ENCODE measurements around the gene OPCML. TPM values are rescaled to one million over a fixed set of nuclear protein-coding genes. Genes with fewer than 3 reads are reported as not detected.

The OPCML gene
- total and polyA plus RNA-seq, 2 of the 13 experiments (the other 11 are each of a cell fraction or from before 2014, with no cell fraction given), result not detected

DNA sequence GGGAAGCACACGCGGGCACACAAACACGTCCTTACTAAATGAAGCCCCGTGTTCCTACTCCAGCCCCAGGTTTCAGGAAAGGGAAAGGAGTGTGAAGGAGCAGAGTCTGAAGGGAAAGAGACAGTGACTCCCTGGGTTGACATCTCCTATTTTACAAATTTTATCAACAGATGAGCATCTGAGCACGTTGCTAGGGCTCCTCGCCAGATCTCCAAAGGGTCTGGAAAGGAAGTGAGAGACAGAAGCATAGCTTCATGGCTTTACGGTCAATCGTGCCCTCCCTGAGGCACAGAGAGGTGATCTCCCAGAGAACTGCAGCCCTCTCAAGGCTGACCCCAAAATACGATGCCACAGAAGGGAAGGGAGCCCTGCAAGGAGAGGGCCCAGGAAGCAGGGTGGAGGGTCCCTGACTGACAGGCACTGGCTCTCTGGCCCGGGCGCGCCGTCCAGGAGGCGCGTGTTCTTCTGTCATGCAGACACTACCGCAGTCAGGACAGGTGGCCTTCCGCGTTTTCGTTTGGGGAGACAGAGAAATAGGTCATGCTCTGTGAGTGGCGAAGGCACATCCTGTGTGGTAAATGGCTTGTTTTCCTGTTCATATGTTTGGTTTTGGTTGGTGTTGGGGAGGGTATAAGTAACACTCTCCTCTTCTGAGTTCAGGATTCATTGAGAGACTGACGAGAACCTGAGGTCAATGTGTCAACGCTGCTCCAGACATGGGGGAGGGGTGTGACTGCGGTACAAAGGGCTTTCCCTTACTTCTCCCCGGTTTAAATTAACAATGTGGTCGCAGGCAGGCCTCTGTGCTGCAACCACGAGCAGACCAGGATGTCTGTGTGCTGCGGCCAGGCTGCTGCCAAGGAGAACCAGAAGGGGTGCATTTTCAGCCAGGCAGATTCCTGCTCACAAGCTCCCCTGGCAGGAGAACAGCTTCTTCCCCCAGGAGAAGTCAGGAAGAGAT is 813.3 kb downstream of the OPCML start:
- no peak for TF ChIP-seq RFX5 (IDR thresholded peaks at IDR 0.05; ENCODE audit: low read depth, low read length)
- TF ChIP-seq, protein P1, sequence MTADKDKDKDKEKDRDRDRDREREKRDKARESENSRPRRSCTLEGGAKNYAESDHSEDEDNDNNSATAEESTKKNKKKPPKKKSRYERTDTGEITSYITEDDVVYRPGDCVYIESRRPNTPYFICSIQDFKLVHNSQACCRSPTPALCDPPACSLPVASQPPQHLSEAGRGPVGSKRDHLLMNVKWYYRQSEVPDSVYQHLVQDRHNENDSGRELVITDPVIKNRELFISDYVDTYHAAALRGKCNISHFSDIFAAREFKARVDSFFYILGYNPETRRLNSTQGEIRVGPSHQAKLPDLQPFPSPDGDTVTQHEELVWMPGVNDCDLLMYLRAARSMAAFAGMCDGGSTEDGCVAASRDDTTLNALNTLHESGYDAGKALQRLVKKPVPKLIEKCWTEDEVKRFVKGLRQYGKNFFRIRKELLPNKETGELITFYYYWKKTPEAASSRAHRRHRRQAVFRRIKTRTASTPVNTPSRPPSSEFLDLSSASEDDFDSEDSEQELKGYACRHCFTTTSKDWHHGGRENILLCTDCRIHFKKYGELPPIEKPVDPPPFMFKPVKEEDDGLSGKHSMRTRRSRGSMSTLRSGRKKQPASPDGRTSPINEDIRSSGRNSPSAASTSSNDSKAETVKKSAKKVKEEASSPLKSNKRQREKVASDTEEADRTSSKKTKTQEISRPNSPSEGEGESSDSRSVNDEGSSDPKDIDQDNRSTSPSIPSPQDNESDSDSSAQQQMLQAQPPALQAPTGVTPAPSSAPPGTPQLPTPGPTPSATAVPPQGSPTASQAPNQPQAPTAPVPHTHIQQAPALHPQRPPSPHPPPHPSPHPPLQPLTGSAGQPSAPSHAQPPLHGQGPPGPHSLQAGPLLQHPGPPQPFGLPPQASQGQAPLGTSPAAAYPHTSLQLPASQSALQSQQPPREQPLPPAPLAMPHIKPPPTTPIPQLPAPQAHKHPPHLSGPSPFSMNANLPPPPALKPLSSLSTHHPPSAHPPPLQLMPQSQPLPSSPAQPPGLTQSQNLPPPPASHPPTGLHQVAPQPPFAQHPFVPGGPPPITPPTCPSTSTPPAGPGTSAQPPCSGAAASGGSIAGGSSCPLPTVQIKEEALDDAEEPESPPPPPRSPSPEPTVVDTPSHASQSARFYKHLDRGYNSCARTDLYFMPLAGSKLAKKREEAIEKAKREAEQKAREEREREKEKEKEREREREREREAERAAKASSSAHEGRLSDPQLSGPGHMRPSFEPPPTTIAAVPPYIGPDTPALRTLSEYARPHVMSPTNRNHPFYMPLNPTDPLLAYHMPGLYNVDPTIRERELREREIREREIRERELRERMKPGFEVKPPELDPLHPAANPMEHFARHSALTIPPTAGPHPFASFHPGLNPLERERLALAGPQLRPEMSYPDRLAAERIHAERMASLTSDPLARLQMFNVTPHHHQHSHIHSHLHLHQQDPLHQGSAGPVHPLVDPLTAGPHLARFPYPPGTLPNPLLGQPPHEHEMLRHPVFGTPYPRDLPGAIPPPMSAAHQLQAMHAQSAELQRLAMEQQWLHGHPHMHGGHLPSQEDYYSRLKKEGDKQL (CRISPR knock-in tag; IDR thresholded peaks at IDR 0.05; ENCODE audit: low read depth), result no peak
- no peak for TF ChIP-seq ZNF543 (CRISPR knock-in tag; IDR thresholded peaks at IDR 0.05)
- TF ChIP-seq ZNF10 (CRISPR knock-in tag; IDR thresholded peaks at IDR 0.05; ENCODE audit: borderline replicate concordance, low read depth), result no peak
- no peak for TF ChIP-seq ZNF335 (CRISPR knock-in tag; IDR thresholded peaks at IDR 0.05)
- no peak for TF ChIP-seq KAT2B (IDR thresholded peaks at IDR 0.05; ENCODE audit: borderline replicate concordance, low read depth, low read length)
- no peak for TF ChIP-seq MZF1 (CRISPR knock-in tag; IDR thresholded peaks at IDR 0.05; ENCODE audit: borderline replicate concordance)
- no peak for TF ChIP-seq NR2F2 (IDR thresholded peaks at IDR 0.05; ENCODE audit: borderline replicate concordance, low read depth)
- TF ChIP-seq ZNF703 (CRISPR knock-in tag; IDR thresholded peaks at IDR 0.05; ENCODE audit: borderline replicate concordance), result no peak
- no peak for TF ChIP-seq MATR3 (CRISPR knock-in tag; IDR thresholded peaks at IDR 0.05)
- no TSS peak for BruUV-seq (replicated peaks)
- H2AFZ ChIP-seq (ENCODE audit: low read length), result no peak overlapping the region
- DNase-seq (ENCODE audit: low spot score) (no peak), ATAC-seq (no peak), FAIRE-seq (no peak)
- H3K36me3 ChIP-seq (replicated peaks in 1 of 2; ENCODE audit: control insufficient read depth in 1 of 2, insufficient read depth in 2 of 2, low read length in 2 of 2), result no peaks in the 10 kb centered on the region
- no peaks in the 10 kb centered on the region for H3K79me2 ChIP-seq (ENCODE audit: insufficient read depth, low read length)
- H3K27ac ChIP-seq (ENCODE audit: extremely low read length, insufficient read depth, low read length), result no peak overlapping the region
- no peak overlapping the region for H3K9ac ChIP-seq (ENCODE audit: insufficient read depth, low read depth, low read length)
- H3K4me3 ChIP-seq (replicated peaks in 1 of 3; ENCODE audit: insufficient read depth in 1 of 3, low read depth in 2 of 3, low read length in 3 of 3), result no peak overlapping the region
- POLR2A ChIA-PET, result no interaction called here
- WGBS (ENCODE audit: low lambda C conversion rate), result 23% methylated on average over 16 of the region's 27 CpGs
- H3K9me3 ChIP-seq (ENCODE audit: low read length), result peaks cover 60% of the 10 kb centered on the region
- in situ Hi-C loops (cut with HindIII; ENCODE audit: extremely low pct_ligation_motif_present, low pct_unique_long_range_greater_than_20kb) (no loop called here), intact Hi-C loops (cut with micrococcal nuclease; ENCODE audit: unreplicated experiment) (no loop called here)
- CTCF ChIA-PET (ENCODE audit: low intra/inter-chr PET ratio, low total read pairs), result no interaction called here
- H3K4me1 ChIP-seq (ENCODE audit: insufficient read depth, low read length), result no peaks in the 10 kb centered on the region
- no peaks in the 10 kb centered on the region for H3K27me3 ChIP-seq (ENCODE audit: control insufficient read depth in 1 of 2, insufficient read depth in 2 of 2, low read length in 2 of 2)
- no peak overlapping the region for H3K4me2 ChIP-seq (ENCODE audit: low read depth, low read length)
- no peaks in the 10 kb centered on the region for H4K20me1 ChIP-seq (ENCODE audit: insufficient read depth, low read length)

All from HepG2 (cell line).